ENCODE data around the gene SAPCD1. TPM values are rescaled to one million over a fixed set of nuclear protein-coding genes. Genes with fewer than 3 reads are reported as not detected.

SAPCD1 gene
- total RNA-seq, 1 experiment from 2014 or later: 3.2 TPM

- H4K91ac ChIP-seq (ENCODE audit: insufficient read length, low read depth, low read length): no peak overlapping the region
- H2BK12ac ChIP-seq (ENCODE audit: insufficient read length, low read depth, low read length): no peak overlapping the region
- no peak overlapping the region for H3K9ac ChIP-seq (ENCODE audit: extremely low read depth, insufficient read length, low read length)
- H3K23ac ChIP-seq (ENCODE audit: insufficient read length, low read depth, low read length): no peak overlapping the region
- H2BK20ac ChIP-seq (ENCODE audit: low read depth, low read length, poor library complexity, severe bottlenecking): no peak overlapping the region
- Mint-ChIP-seq H3K36me3 (ENCODE audit: insufficient read depth in 1 of 3, low read depth in 3 of 3) (peaks cover 16 to 46% (median 25%) of the 10 kb centered on the region in 3 experiments), H3K4me3 (no peak overlapping the region), H3K27me3 (ENCODE audit: low read depth) (no peaks in the 10 kb centered on the region), H3K27ac (peak overlapping the region in 1 of 3 experiments; percentile 9; a peak in 2 of 7 replicates), H3K4me1 (peaks cover 27 to 43% of the 10 kb centered on the region in 2 experiments), H3K9me3 (no peaks in the 10 kb centered on the region)
- no peak overlapping the region for H3K18ac ChIP-seq (ENCODE audit: insufficient read length, low read depth, low read length)
- TF ChIP-seq CTCF (conservative IDR thresholded peaks at IDR 0.05): no peak
- H3K4ac ChIP-seq (ENCODE audit: low read depth, low read length): no peak overlapping the region
- H2AK5ac ChIP-seq (ENCODE audit: insufficient read length, low read length): no peak overlapping the region
- H2BK5ac ChIP-seq (ENCODE audit: insufficient read length, low read length): no peak overlapping the region
- no peak overlapping the region for H2BK15ac ChIP-seq (ENCODE audit: low read depth, low read length)
- H4K20me1 ChIP-seq (ENCODE audit: control insufficient read depth, insufficient read depth, insufficient read length): no peaks in the 10 kb centered on the region
- no peaks in the 10 kb centered on the region for H3K79me1 ChIP-seq (ENCODE audit: insufficient read depth, low read depth, low read length, poor library complexity, severe bottlenecking)
- H3K79me2 ChIP-seq (ENCODE audit: insufficient read depth, low read length): no peaks in the 10 kb centered on the region
- H3K9me3 ChIP-seq (ENCODE audit: control insufficient read depth, low read depth, low read length): no peaks in the 10 kb centered on the region
- H3K27me3 ChIP-seq (ENCODE audit: insufficient read depth, low read length): no peaks in the 10 kb centered on the region
- no peak for DNase-seq
- no peak overlapping the region for H4K5ac ChIP-seq (ENCODE audit: insufficient read length, low read depth, low read length)
- peaks cover 8% of the 10 kb centered on the region for H3K4me1 ChIP-seq (ENCODE audit: insufficient read depth, low read length)
- no CpG with 5 or more reads among the region's 3 CpGs for WGBS (ENCODE audit: extremely low coverage, insufficient read length, low lambda C conversion rate)
- H3K4me2 ChIP-seq (ENCODE audit: insufficient read depth, insufficient read length, low read length): no peak overlapping the region
- no peak overlapping the region for H3K27ac ChIP-seq (ENCODE audit: insufficient read length, low read depth, low read length)
- no peak overlapping the region for H2BK120ac ChIP-seq (ENCODE audit: low read depth, low read length, poor library complexity, severe bottlenecking)
- no peak overlapping the region for H3K56ac ChIP-seq (ENCODE audit: insufficient read length, low read depth, low read length)
- H4K8ac ChIP-seq (replicated peaks; ENCODE audit: insufficient read length, low read depth, low read length): no peak overlapping the region
- H3K23me2 ChIP-seq (ENCODE audit: insufficient read length, low read depth, low read length, poor library complexity, severe bottlenecking): peaks cover 10% of the 10 kb centered on the region
- H2AFZ ChIP-seq (ENCODE audit: low read length): no peak overlapping the region
- H3K14ac ChIP-seq (ENCODE audit: insufficient read depth, low read length): no peak overlapping the region
- no peak overlapping the region for H3T11ph ChIP-seq (ENCODE audit: low read length)
Measured at GRCh38 chr6:31742894-31743293, 19.6 kb upstream of the SAPCD1 start.
